ENCODE results near the gene UBE2G2.

GRCh38 chr21:44820851-44821250, 19.2 kb upstream of the UBE2G2 start:
- TF ChIP-seq CTCF (IDR thresholded peaks at IDR 0.05; ENCODE audit: poor library complexity) (no peak), EZH2 (IDR thresholded peaks at IDR 0.05; ENCODE audit: borderline replicate concordance) (no peak), EZH2phosphoT487 (IDR thresholded peaks at IDR 0.05; ENCODE audit: low read depth, severe bottlenecking, unreplicated experiment) (no peak)
